Astrocyte (in vitro differentiated cells and primary cell): ENCODE data around the gene DNAH11.

Source experiments
- CTCF ChIP-seq: IDR thresholded peaks from 2 replicates; pipeline ENCODE4 v1.5.1; 2011; ENCODE audit warnings: low read depth, mild to moderate bottlenecking, inconsistent platforms, low read length, moderate library complexity; ENCODE audit not compliant: insufficient read depth
- EZH2 ChIP-seq: IDR thresholded peaks from 2 replicates; pipeline ENCODE4 v1.6.1; 2012; ENCODE audit warnings: mild to moderate bottlenecking, low read length, inconsistent platforms; ENCODE audit not compliant: insufficient read depth

DNA sequence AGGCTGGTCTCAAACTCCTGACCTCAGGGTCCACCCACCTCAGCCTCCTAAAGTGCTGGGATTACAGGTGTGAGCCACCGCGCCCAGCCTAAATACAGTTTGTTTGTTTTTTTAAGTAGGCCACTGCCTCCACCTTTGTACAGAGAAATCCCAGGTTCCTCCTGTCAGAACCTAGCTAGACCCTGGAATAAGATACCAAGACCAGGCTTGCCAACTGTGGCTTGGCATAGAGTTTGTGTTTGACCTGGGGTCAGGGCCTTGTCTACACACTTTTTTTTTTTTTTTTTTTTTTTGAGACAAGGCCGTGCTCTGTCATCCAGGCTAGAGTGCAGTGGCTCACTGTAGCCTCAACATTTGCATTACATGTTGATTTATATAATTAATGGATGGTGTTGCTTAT lies 34.3 kb upstream of the DNAH11 start:
- no peak for TF ChIP-seq EZH2
- TF ChIP-seq CTCF, result no peak
